K562 (cell line): Measurements from ENCODE around the gene BNIP3. TPM values are rescaled to one million over a fixed set of nuclear protein-coding genes. Genes with fewer than 3 reads are reported as not detected.

ENCODE experiments used
- ATAC-seq: fragments of 200-7000 bp; cut with Tn5 transposase; 3 replicates; pipeline ENCODE4 v1.9.1; 2020; ENCODE audit warnings: moderate library complexity
- BruUV-seq: library from RNA; stranded (reverse); fragments of 400-500 nt; replicated peaks from 2 replicates; lab custom pipeline; 2021; lab: Mats Ljungman, UMichigan
- CTCF ChIA-PET: fragments of 300-600 bp; formaldehyde crosslinking; extraction: SDS; loops from one replicate; lab custom pipeline; 2021; ENCODE audit warnings: low intra/inter-chr PET ratio; lab: Yijun Ruan, JAX
- POLR2A ChIA-PET: fragments of 300-600, 350-650 bp; sonication (Branson Sonifier 250); formaldehyde crosslinking; extraction: SDS; loops from one replicate; lab custom pipeline; 2021; ENCODE audit warnings: antibody characterized with exemption, inconsistent platforms; lab: Yijun Ruan, JAX
- DNase-seq, 4 experiments: peaks; one replicate each; pipeline versions ENCODE4 v3.0.0 to v3.0.0-alpha.2; 2011 to 2018; ENCODE audit warnings: low spot score in 3 of 4, mixed read lengths in 3 of 4; ENCODE audit errors: extremely low read depth in 1 of 4
- FAIRE-seq: peaks from 2 replicates; lab custom pipeline; 2011; peaks lifted over from hg19 to GRCh38; lab: Jason Lieb, UNC
- H2AFZ ChIP-seq: 2 replicates; pipeline ENCODE4 v1.6.0; 2011; ENCODE audit warnings: low read depth, low read length, control low read depth, inconsistent platforms
- H3K27ac ChIP-seq: fragments of 200-600 bp; 3 replicates; pipeline ENCODE4 v1.8.0; 2011; ENCODE audit warnings: low read depth, mild to moderate bottlenecking, control low read depth, inconsistent platforms, low read length, moderate library complexity, mixed read lengths; ENCODE audit errors: extremely low read depth
- H3K27me3 ChIP-seq, 2 experiments: fragments of 300-600 bp in 1 of 2; 2 replicates in 1 of 2; 3 replicates in 1 of 2; pipeline versions ENCODE4 v1.6.0 to v1.8.0; 2011; ENCODE audit warnings: inconsistent platforms in 2 of 2, low read length in 2 of 2, mild to moderate bottlenecking in 1 of 2, mixed read lengths in 1 of 2, moderate library complexity in 1 of 2; ENCODE audit not compliant: control insufficient read depth in 2 of 2, insufficient read depth in 2 of 2
- H3K36me3 ChIP-seq: fragments of 300-600 bp; 3 replicates; pipeline ENCODE4 v1.8.0; 2011; ENCODE audit warnings: mild to moderate bottlenecking, low read length, inconsistent platforms; ENCODE audit not compliant: control insufficient read depth, insufficient read depth
- H3K4me1 ChIP-seq, 2 experiments: fragments of 200-600 bp in 1 of 2; replicated peaks in 1 of 2; 2 replicates in 1 of 2; 3 replicates in 1 of 2; pipeline versions ENCODE4 v1.5.1 to v1.8.0; 2011; ENCODE audit warnings: inconsistent platforms in 2 of 2, low read length in 2 of 2, mild to moderate bottlenecking in 1 of 2, mixed read lengths in 1 of 2, moderate library complexity in 1 of 2; ENCODE audit not compliant: control insufficient read depth in 2 of 2, insufficient read depth in 2 of 2
- H3K4me2 ChIP-seq: 2 replicates; pipeline ENCODE4 v1.6.1; 2011; ENCODE audit warnings: low read length, control low read depth, inconsistent platforms, mixed read lengths; ENCODE audit not compliant: insufficient read depth
- H3K4me3 ChIP-seq: fragments of 200-600 bp; sonication (generic), shearing (Covaris generic); 2 replicates; pipeline ENCODE4 v1.5.1; 2016; ENCODE audit warnings: control low read depth, inconsistent platforms
- H3K79me2 ChIP-seq: fragments of 200-600 bp; 3 replicates; pipeline ENCODE4 v1.8.0; 2011; ENCODE audit warnings: low read length, inconsistent platforms; ENCODE audit not compliant: control insufficient read depth, insufficient read depth
- H3K9ac ChIP-seq, 2 experiments: 2 replicates each; pipeline versions ENCODE4 v1.6.0 to v1.6.1; 2011; ENCODE audit warnings: low read depth in 2 of 2, low read length in 2 of 2, control low read depth in 1 of 2, inconsistent platforms in 1 of 2, mild to moderate bottlenecking in 1 of 2, mixed read lengths in 1 of 2; ENCODE audit not compliant: insufficient read depth in 1 of 2
- H3K9me1 ChIP-seq: one replicate; pipeline ENCODE4 v1.6.0; 2011; ENCODE audit warnings: inconsistent platforms, mild to moderate bottlenecking, low read length, moderate library complexity; ENCODE audit not compliant: control insufficient read depth, insufficient read depth
- H3K9me3 ChIP-seq: replicated peaks from 2 replicates; pipeline ENCODE4 v1.5.1; 2011; ENCODE audit warnings: low read depth, low read length, inconsistent platforms; ENCODE audit not compliant: control insufficient read depth, insufficient read depth
- H4K20me1 ChIP-seq: replicated peaks from 2 replicates; pipeline ENCODE4 v1.6.1; 2011; ENCODE audit warnings: low read length, inconsistent platforms, mixed read lengths; ENCODE audit not compliant: control insufficient read depth, insufficient read depth
- HDAC8 ChIP-seq: fragments of 450-650 bp; IDR thresholded peaks from 2 replicates; pipeline ENCODE4 v1.6.1; 2016; ENCODE audit warnings: mild to moderate bottlenecking, missing genetic modification characterization, moderate library complexity, missing compliant biosample characterization
- MGA ChIP-seq: fragments of 450-650 bp; IDR thresholded peaks from 2 replicates; pipeline ENCODE4 v1.6.1; 2016; ENCODE audit warnings: mild to moderate bottlenecking, moderate library complexity
- TCF3 ChIP-seq: sonication (generic); formaldehyde crosslinking; IDR thresholded peaks from 2 replicates; pipeline ENCODE4 v1.4.0; 2020; ENCODE audit warnings: mild to moderate bottlenecking, missing genetic modification reagents
- ZNF551 ChIP-seq: fragments of 250-450 bp; sonication (Bioruptor Pico); IDR thresholded peaks from 2 replicates; pipeline ENCODE4 v1.5.0; 2021; ENCODE audit warnings: mild to moderate bottlenecking, moderate library complexity
- WGBS: fragments of 100-300 bp; shearing (Covaris generic); methylation state at CpG from one replicate; pipeline ENCODE4 v1.1.6; 2016; ENCODE audit warnings: low coverage, mixed read lengths; ENCODE audit not compliant: insufficient coverage; ENCODE audit errors: missing lambda C conversion rate; 5-methylcytosine and 5-hydroxymethylcytosine counted together
- in situ Hi-C: fragments of 300-500 bp; cut with MboI; formaldehyde crosslinking; loops from 4 replicates; pipeline ENCODE4 v1.15.0; 2018; ENCODE audit warnings: inconsistent platforms, mixed read lengths
- intact Hi-C: fragments of 100-400 bp; cut with micrococcal nuclease; formaldehyde crosslinking; loops from 2 replicates; pipeline ENCODE4 v1.14.2; 2022
- polyA plus RNA-seq, 8 experiments: library from polyadenylated mRNA; depleted of rRNA in 4 of 8; stranded (reverse) in 5 of 8; unstranded in 3 of 8; fragments of >200 nt; fragmentation: Nextera tagmentation in 2 of 8; fragmentation: Illumina TruSeq in 1 of 8; extraction: Ambion mirVana in 2 of 8; extraction: Trizol in 1 of 8; gene quantifications; 2 replicates each; pipeline versions ENCODE4 v1.2.1 to v1.2.3, GENCODE V29; 2011 to 2014; ENCODE audit warnings: inconsistent platforms in 1 of 8, missing spikeins in 1 of 8
- total RNA-seq, 7 experiments: library from RNA; depleted of rRNA in 6 of 7; stranded (reverse); fragments of >200 nt in 6 of 7; fragmentation: Illumina TruSeq in 2 of 7; extraction: Trizol in 2 of 7; gene quantifications; 2 replicates each; pipeline versions ENCODE4 v1.2.1 to v1.2.3, GENCODE V29; 2011 to 2021; ENCODE audit warnings: low replicate concordance in 1 of 7

The BNIP3 gene
- total and polyA plus RNA-seq, 9 of the 15 experiments (the other 6 are each of a cell fraction or from before 2014, with no cell fraction given), result 9.2 to 119 (median 42.2) TPM

DNA sequence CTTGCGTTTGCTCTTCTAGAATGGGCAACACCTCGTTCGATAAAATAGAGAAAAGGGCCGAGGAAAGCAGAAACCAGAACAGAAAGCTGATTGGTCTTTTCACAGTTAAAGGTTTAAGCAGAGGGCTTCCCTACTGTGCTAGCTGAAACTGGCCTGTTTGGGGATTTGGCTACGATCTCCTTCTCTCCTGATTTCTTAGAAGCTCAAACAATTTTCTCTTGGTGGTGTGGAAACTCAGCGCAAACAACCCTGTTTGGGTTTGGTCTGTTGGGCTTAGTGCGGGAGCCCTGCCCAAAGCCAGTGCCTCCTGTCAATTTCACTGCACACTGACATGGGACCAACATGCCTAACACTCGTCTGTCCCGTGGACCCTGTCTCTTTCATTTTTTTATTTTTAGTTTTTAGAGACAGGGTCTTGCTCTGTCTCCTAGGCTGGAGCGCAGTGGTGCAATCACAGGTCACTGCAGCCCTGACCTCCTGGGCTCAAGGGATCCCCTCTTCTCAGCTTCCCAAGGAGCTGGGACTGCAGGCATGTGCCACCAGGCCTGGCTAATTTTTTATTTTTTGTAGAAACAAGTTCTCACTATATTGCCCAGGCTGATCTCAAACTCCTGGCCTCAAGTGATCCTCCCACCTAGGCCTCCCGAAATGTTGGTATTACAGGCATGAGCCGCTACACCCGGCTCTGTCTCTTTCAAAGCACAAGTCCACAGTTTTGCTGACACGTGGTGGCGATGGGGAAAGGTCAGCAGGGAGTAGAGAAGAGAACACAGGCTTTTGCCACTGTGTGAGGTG is 16.5 kb upstream of the BNIP3 start:
- no peak overlapping the region for H3K4me3 ChIP-seq
- intact Hi-C loops, result no loop called here
- peaks cover 20 to 21% of the 10 kb centered on the region in 2 experiments; a peak in 4 of 5 replicates for H3K4me1 ChIP-seq
- ChIA-PET CTCF (interaction anchor here (0.6 kb wide), 1 partner anchor 150 kb away, joined by 4 read pairs; no protein-coding TSS in a partner anchor), POLR2A (interaction anchor here (0.6 kb wide), 1 partner anchor 37 kb away, joined by 3 read pairs; no protein-coding TSS in a partner anchor)
- H3K27ac ChIP-seq, result peak overlapping the region; percentile 57; the same call in 2 of the 3 replicates
- no peaks in the 10 kb centered on the region for H3K27me3 ChIP-seq
- H3K36me3 ChIP-seq, result no peaks in the 10 kb centered on the region
- H3K79me2 ChIP-seq, result no peaks in the 10 kb centered on the region
- H3K9me3 ChIP-seq, result no peaks in the 10 kb centered on the region
- no TSS peak for BruUV-seq
- peaks cover 3% of the 10 kb centered on the region for H3K9me1 ChIP-seq
- H2AFZ ChIP-seq, result peak overlapping the region; percentile 89
- TF ChIP-seq ZNF551 (CRISPR knock-in tag), result no peak
- no peak for TF ChIP-seq HDAC8 (tag)
- TF ChIP-seq TCF3 (CRISPR knock-in tag), result no peak
- peak; percentile 64; the same call in 1 of the 2 replicates for TF ChIP-seq MGA
- peak overlapping the region; percentile 51 for H3K4me2 ChIP-seq
- 69% methylated on average over 11 of the region's 15 CpGs for WGBS
- in situ Hi-C loops, result no loop called here
- ATAC-seq, result no peak
- peak; percentile 32 for FAIRE-seq
- H4K20me1 ChIP-seq, result no peaks in the 10 kb centered on the region
- no peak for DNase-seq
- peak overlapping the region; percentile 47 to 80; a peak in 2 of 4 replicates for H3K9ac ChIP-seq
